SK-N-SH (cell line): ENCODE data around the gene BSN. TPM values are rescaled to one million over a fixed set of nuclear protein-coding genes. Genes with fewer than 3 reads are reported as not detected.

Experiments used
- CTCF ChIA-PET: fragments of 300-600, 350-600 bp; formaldehyde crosslinking; extraction: SDS; loops from one replicate; lab custom pipeline; 2021; lab: Yijun Ruan, JAX
- POLR2A ChIA-PET: fragments of 350-600 bp; sonication (Branson Sonifier 250); formaldehyde crosslinking; extraction: SDS; loops from one replicate; lab custom pipeline; 2020; ENCODE audit warnings: antibody characterized with exemption, inconsistent platforms; lab: Yijun Ruan, JAX
- DNase-seq: peaks from one replicate; pipeline ENCODE4 v3.0.0; 2012
- H2AFZ ChIP-seq: fragments of 200-600 bp; sonication (generic); 2 replicates; pipeline ENCODE4 v1.8.1; 2016; ENCODE audit warnings: antibody characterized with exemption, mild to moderate bottlenecking, low read depth
- H3F3A ChIP-seq: fragments of 200-600 bp; sonication (generic); replicated peaks from 2 replicates; pipeline ENCODE3; 2016; ENCODE audit warnings: antibody characterized with exemption, mild to moderate bottlenecking; ENCODE audit not compliant: insufficient read depth
- H3K27ac ChIP-seq, 2 experiments: fragments of 200-500 bp in 1 of 2; fragments of 200-600 bp in 1 of 2; sonication (Bioruptor generic) in 1 of 2; sonication (generic), shearing (Covaris generic) in 1 of 2; 2 replicates each; pipeline versions ENCODE4 v1.5.1 to v1.6.1; 2014 to 2016; ENCODE audit warnings: low read depth in 2 of 2, inconsistent platforms in 1 of 2, low read length in 1 of 2, mild to moderate bottlenecking in 1 of 2, mixed read lengths in 1 of 2
- H3K27me3 ChIP-seq: fragments of 200-600 bp; sonication (generic), shearing (Covaris generic); 2 replicates; pipeline ENCODE4 v1.6.1; 2016; ENCODE audit warnings: mixed run types; ENCODE audit not compliant: insufficient read depth
- H3K36me3 ChIP-seq, 2 experiments: fragments of 200-500 bp in 1 of 2; fragments of 200-600 bp in 1 of 2; sonication (Bioruptor generic) in 1 of 2; sonication (generic) in 1 of 2; replicated peaks in 1 of 2; 2 replicates each; pipeline versions ENCODE3 to v1.5.1; 2014 to 2016; ENCODE audit warnings: low read length in 1 of 2, mild to moderate bottlenecking in 1 of 2; ENCODE audit not compliant: insufficient read depth in 2 of 2, control insufficient read depth in 1 of 2
- H3K4me1 ChIP-seq, 2 experiments: fragments of 200-500 bp in 1 of 2; fragments of 200-600 bp in 1 of 2; sonication (Bioruptor generic) in 1 of 2; sonication (generic), shearing (Covaris generic) in 1 of 2; 2 replicates each; pipeline versions ENCODE4 v1.5.1 to v1.6.1; 2014 to 2016; ENCODE audit warnings: low read depth in 1 of 2, low read length in 1 of 2, mixed run types in 1 of 2; ENCODE audit not compliant: insufficient read depth in 2 of 2, control insufficient read depth in 1 of 2
- H3K4me2 ChIP-seq: fragments of 200-600 bp; sonication (generic), shearing (Covaris generic); 2 replicates; pipeline ENCODE4 v1.6.1; 2017; ENCODE audit warnings: mixed run types
- H3K4me3 ChIP-seq, 2 experiments: fragments of 200-500 bp in 1 of 2; fragments of 200-600 bp in 1 of 2; sonication (Bioruptor generic) in 1 of 2; sonication (generic), shearing (Covaris generic) in 1 of 2; 2 replicates each; pipeline versions ENCODE4 v1.5.1 to v1.8.1; 2014 to 2016; ENCODE audit warnings: low read depth in 2 of 2, inconsistent platforms in 1 of 2, low read length in 1 of 2, mild to moderate bottlenecking in 1 of 2, mixed read lengths in 1 of 2, moderate library complexity in 1 of 2
- H3K79me2 ChIP-seq: fragments of 200-600 bp; sonication (generic); 2 replicates; pipeline ENCODE4 v1.8.1; 2017; ENCODE audit warnings: mild to moderate bottlenecking; ENCODE audit not compliant: insufficient read depth
- H3K9ac ChIP-seq: fragments of 200-600 bp; sonication (generic); 2 replicates; pipeline ENCODE4 v1.6.1; 2017; ENCODE audit warnings: mixed run types
- H3K9me2 ChIP-seq: fragments of 200-600 bp; sonication (generic); 2 replicates; pipeline ENCODE4 v1.6.1; 2017; ENCODE audit warnings: mixed run types
- H3K9me3 ChIP-seq: fragments of 200-600 bp; sonication (generic); 2 replicates; pipeline ENCODE4 v1.6.1; 2017; ENCODE audit warnings: mixed run types, mild to moderate bottlenecking, moderate library complexity
- H4K20me1 ChIP-seq: fragments of 200-600 bp; sonication (generic); 2 replicates; pipeline ENCODE4 v1.6.1; 2017; ENCODE audit warnings: mild to moderate bottlenecking, mixed run types; ENCODE audit not compliant: insufficient read depth
- CTCF ChIP-seq: fragments of 200-600 bp; sonication (generic); IDR thresholded peaks from 2 replicates; pipeline ENCODE4 v1.6.1; 2017; ENCODE audit warnings: antibody characterized with exemption, mild to moderate bottlenecking, moderate library complexity
- EZH2phosphoT487 ChIP-seq: fragments of 200-600 bp; sonication (generic); IDR thresholded peaks from 2 replicates; pipeline ENCODE4 v1.6.1; 2017; ENCODE audit warnings: low read depth, mixed run types, mild to moderate bottlenecking, antibody characterized with exemption, moderate library complexity, borderline replicate concordance
- FOSL2 ChIP-seq: IDR thresholded peaks from 2 replicates; pipeline ENCODE4 v1.4.0; 2012; ENCODE audit warnings: low read depth, mild to moderate bottlenecking, moderate library complexity, borderline replicate concordance
- GABPA ChIP-seq: IDR thresholded peaks from 2 replicates; pipeline ENCODE4 v1.4.0; 2012; ENCODE audit warnings: low read depth, mild to moderate bottlenecking
- MAX ChIP-seq: IDR thresholded peaks from 2 replicates; pipeline ENCODE4 v1.4.0; 2012; ENCODE audit warnings: low read depth
- POLR2AphosphoS5 ChIP-seq: IDR thresholded peaks from 2 replicates; pipeline ENCODE4 v1.6.1; 2012; ENCODE audit warnings: low read depth, low read length
- REST ChIP-seq: IDR thresholded peaks from 2 replicates; pipeline ENCODE4 v1.6.1; 2012; ENCODE audit warnings: mild to moderate bottlenecking, low read depth, low read length, moderate library complexity
- TAF1 ChIP-seq: IDR thresholded peaks from 2 replicates; pipeline ENCODE4 v1.6.1; 2012; ENCODE audit warnings: low read depth, mild to moderate bottlenecking, low read length, moderate library complexity, borderline replicate concordance
- TCF12 ChIP-seq: IDR thresholded peaks from 2 replicates; pipeline ENCODE4 v1.4.0; 2012
- TEAD4 ChIP-seq: IDR thresholded peaks from 2 replicates; pipeline ENCODE4 v1.4.0; 2012; ENCODE audit warnings: mild to moderate bottlenecking, borderline replicate concordance; ENCODE audit not compliant: insufficient read depth
- ZBTB33 ChIP-seq: IDR thresholded peaks from 2 replicates; pipeline ENCODE4 v1.4.0; 2012; ENCODE audit warnings: low read depth, borderline replicate concordance
- WGBS: methylation state at CpG from one replicate; pipeline ENCODE4 v1.1.6; 2017; ENCODE audit warnings: low lambda C conversion rate; 5-methylcytosine and 5-hydroxymethylcytosine counted together
- polyA plus RNA-seq, 3 experiments: library from polyadenylated mRNA; depleted of rRNA; stranded (reverse); fragments of >200 nt; gene quantifications; 2 replicates each; pipeline ENCODE4 v1.2.3, GENCODE V29; 2012

BSN gene
- polyA plus RNA-seq, 1 of the 3 experiments (the other 2 are of a cell fraction) = 0.07 TPM

GRCh38 chr3:49625071-49625470 lies 70.8 kb downstream of the BSN start:
- Histone ChIP-seq H3K4me1 (peaks cover 0 to 35% of the 10 kb centered on the region in 2 experiments; a peak in 1 of 4 replicates), H3K27me3 (peaks cover 26% of the 10 kb centered on the region; the same call in 1 of the 2 replicates), H3K9me2 (no peaks in the 10 kb centered on the region), H2AFZ (no peak overlapping the region), H4K20me1 (no peaks in the 10 kb centered on the region), H3K27ac (no peak overlapping the region), H3K9me3 (no peaks in the 10 kb centered on the region), H3K36me3 (no peaks in the 10 kb centered on the region), H3K79me2 (no peaks in the 10 kb centered on the region), H3K4me2 (no peak overlapping the region), H3F3A (no peaks in the 10 kb centered on the region), H3K9ac (no peak overlapping the region), H3K4me3 (no peak overlapping the region)
- TF ChIP-seq POLR2AphosphoS5 (no peak), TCF12 (no peak), TAF1 (no peak), MAX (no peak), GABPA (no peak), TEAD4 (no peak), FOSL2 (no peak), REST (no peak), EZH2phosphoT487 (no peak), ZBTB33 (no peak), CTCF (no peak)
- no peak for DNase-seq
- WGBS = 94% methylated on average over 8 of the region's 13 CpGs
- CTCF ChIA-PET = interaction anchor here (1.4 kb wide), 1 partner anchor 86 kb away, joined by 6 read pairs; no protein-coding TSS in a partner anchor
- POLR2A ChIA-PET = no interaction called here
